ENCODE measurements around the gene RERE.
"Not testable (repeated sequence)": the region's sequence is repeated elsewhere in the genome, so short reads cannot be mapped to it uniquely, and the experiment has no call there.

Gene RERE

DNA sequence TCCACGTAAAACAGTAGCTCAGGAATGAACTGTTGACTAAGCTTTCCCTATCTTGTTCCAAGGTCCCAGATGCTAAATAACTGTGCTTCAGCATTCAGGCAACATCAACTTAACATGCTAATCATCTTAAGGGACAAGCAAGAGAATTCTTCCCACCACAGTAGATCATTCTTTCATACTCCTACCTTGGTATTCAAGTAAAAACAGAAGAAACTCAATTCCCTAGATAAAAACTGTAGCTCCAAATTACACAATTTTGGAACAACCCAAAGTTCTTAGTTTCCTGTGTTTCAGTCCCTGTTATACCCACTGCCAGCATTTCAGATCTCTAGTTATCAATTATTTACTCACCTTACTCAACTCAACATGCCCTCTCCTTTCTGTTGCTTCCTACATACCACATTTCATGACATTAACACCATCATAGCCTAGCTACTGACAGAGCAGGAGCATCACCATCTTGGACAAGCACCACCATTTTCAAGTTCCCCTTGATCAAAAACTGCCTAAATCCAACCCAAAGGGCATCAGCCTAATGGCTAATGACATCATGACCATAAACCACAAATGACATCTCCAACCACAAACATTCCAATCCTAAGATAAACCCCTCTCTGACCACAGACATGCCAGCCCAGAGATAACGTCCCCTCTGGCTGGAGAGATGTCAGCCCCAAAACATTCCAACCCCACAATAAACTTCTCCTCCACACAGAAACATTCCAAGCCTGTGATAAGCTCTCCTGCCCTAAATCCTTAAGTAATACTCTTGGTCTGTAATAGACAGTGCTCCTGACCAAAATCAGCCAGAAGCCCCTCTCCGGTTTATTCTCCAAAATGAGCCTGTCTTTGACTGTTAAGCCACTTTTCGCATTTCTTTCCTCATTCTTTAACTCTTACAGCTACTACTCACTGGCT lies 191.2 kb downstream of the RERE start:
- peak; percentile 68 for DNase-seq (ENCODE audit: extremely low read depth, low read depth)
- TF ChIP-seq CTCF (IDR thresholded peaks at IDR 0.05; ENCODE audit: low read depth, low read length) = no peak

DNA sequence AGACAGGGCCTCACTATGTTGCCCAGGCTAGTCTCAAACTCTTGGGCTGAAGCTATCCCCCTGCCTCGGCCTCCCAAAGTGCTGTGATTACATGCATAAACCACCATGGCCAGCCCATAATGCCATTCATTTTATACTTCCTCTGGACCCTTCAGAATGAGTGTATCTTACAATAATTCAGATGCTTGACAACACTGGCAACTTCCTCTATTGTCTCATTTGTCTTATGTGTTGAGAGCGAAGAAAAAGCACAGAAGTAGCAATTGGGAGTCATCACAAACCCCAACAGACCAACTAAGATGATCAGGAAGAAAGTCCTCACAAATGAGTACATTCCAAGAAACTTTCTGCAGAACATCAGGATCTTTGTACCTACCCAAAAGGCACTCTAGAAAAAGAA lies 191.9 kb downstream of the RERE start:
- TF ChIP-seq CTCF (IDR thresholded peaks at IDR 0.05; ENCODE audit: low read depth, low read length) = no peak
- no peak for DNase-seq (ENCODE audit: extremely low read depth, low read depth)

- not testable (repeated sequence) for DNase-seq (ENCODE audit: extremely low read depth, low read depth)
These were observed 193.7 kb downstream of the RERE start for GRCh38 chr1:8623651-8624192.

- DNase-seq (ENCODE audit: extremely low read depth, low read depth) = not testable (repeated sequence)
These were observed 195.6 kb downstream of the RERE start for GRCh38 chr1:8621785-8622348.

DNA sequence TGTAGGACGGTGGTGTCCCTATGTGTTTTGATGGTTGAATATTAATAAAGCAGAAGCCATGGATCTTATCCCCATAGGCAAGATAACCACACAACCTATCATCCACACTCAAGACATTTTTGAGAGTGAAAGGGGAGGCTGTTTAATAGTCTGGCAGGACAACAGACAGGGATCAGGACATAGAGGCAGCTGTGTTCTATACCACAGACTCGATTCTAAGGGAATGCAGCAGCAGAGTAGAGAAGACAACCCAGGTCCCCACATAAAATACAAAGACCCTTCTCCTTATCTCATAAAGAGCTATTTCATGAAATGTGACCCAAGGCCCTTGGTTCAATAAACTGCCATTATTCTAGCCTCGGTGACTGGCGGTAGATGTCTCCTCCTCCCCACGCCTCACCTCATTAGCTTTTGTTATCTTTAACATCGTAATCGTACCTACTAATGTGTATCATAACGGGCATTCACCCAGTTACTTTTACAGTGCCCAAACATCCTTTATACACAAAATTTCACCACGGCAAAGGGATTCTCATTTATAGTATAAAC lies 196.3 kb downstream of the RERE start:
- DNase-seq (ENCODE audit: extremely low read depth, low read depth) = not testable (repeated sequence)

DNA sequence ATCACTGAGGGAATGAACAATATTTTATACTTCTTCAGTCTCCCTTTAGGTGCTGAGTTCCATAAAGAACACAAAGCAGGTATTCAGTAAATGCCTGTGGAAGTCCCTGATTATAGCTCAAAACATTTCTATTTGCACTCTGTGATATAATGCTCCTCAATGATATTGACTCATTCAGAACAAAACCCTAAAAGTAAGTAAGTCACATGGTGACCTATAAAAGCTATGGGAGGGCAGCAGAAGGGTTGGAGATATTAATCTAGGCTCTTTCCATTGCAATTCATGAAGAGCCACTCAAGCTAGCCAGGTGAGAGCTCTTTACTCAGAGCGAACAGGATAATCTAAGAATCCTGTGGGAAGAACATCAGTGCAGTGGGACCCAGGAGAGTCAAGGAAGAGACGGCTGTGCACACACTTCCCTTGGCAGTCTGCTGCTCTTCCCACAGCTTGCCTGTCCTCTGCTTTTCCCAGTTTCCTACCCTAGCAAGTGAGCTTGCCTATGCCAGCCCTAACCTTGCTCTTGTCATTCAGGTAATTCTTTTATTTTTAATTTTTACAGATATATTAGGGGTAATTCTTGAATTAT lies 197.4 kb downstream of the RERE start:
- DNase-seq (ENCODE audit: extremely low read depth, low read depth) = not testable (repeated sequence)

GRCh38 chr1:8619419-8619818 lies 198.0 kb downstream of the RERE start:
- not testable (repeated sequence) for DNase-seq (ENCODE audit: extremely low read depth, low read depth)

DNA sequence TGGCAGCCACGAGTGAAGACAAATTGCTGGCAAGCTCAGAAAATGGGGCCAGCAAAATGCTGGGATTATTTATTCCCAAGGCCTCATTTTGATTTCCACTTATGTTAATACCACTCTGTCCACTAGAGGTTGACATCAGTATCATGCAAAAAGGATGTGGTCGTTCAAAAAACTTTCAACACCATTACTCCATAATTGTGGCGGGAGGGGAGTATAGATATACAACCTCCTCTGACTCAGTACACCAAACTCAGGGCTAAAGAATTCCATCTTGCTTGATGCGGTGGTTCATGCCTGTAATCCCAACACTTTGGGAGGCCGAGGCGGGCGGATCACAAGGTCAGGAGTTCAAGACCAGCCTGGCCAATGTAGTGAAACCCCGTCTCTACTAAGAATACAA lies 200.6 kb downstream of the RERE start:
- not testable (repeated sequence) for DNase-seq (ENCODE audit: extremely low read depth, low read depth)

DNA sequence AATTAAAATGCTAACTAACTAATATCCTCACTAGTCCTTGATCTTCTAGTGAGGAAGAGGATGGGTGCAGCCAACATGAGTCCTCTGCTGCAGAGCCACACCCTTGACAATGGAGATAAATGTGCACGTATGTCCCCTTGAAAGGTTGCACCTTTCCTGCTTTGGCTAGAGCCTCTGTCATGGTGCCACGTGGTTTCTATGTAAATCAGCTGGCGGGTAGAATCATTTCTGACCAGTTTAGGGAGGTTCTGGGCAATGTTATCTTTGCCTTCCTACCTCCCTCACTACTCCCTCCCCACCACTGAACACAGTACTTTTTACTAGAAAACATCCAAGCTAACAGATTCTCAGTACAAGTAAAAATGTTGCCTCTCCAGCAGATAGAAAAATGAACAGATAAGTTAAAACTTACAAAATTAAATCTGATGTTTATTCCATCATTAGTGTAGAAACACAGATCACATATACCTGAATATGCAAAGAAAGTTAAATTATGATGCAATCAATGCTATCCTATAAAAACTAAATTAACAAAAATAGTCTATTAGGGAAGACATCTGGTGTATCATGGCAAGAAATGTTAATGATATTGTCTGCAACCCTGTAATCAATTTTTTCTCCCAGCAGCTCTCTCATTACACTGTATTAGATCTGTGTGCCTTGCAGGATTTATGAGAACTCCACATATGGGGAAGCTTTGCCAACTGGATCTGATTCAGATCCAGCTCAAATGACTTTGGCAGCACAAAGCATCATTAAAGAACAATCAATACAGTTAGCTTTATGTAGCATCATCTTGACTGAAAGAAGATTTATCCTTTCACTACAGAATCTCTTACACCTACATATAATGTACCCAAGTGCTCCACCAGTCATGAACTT lies 205.6 kb downstream of the RERE start:
- DNase-seq (ENCODE audit: extremely low read depth, low read depth) = not testable (repeated sequence)

DNA sequence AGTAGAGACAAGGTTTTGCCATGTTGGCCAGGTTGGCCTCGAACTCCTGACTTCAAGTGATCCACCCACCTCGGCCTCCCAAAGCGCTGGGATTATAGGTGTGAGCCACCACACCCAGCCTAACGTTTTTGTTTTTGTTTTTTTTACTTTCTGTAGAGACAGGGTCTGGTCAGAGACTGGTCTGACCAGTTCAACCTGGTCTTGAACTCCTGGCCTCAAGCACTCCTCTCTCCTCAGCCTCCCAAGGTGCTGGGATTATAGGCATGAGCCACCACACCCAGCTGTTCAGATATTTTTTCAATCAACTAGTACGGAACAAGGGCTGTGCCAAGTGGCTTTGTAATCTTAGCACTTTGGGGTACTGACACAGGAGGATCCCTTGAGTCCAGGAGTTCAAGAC lies 209.5 kb downstream of the RERE start:
- no peak for TF ChIP-seq CTCF (IDR thresholded peaks at IDR 0.05; ENCODE audit: low read depth, low read length)
- DNase-seq (ENCODE audit: extremely low read depth, low read depth) = no peak
